ENCODE data around the gene TBX22.
"Not testable (repeated sequence)": the region's sequence is repeated elsewhere in the genome, so short reads cannot be mapped to it uniquely, and the experiment has no call there.

TBX22 gene

GRCh38 chrX:80022363-80023031 is 7.9 kb downstream of the TBX22 start:
- TF ChIP-seq GABPA (IDR thresholded peaks at IDR 0.05; ENCODE audit: low read depth) (no peak), CTCF (IDR thresholded peaks at IDR 0.05; ENCODE audit: insufficient read depth, low read length) (no peak), POLR2AphosphoS5 (IDR thresholded peaks at IDR 0.05; ENCODE audit: low read depth) (no peak), SPI1 (IDR thresholded peaks at IDR 0.05; ENCODE audit: borderline replicate concordance, low read depth) (no peak), REST (IDR thresholded peaks at IDR 0.05; ENCODE audit: insufficient replicate concordance, low read depth) (no peak)
- Histone ChIP-seq H3K27ac (replicated peaks) (no peak overlapping the region), H3K27me3 (ENCODE audit: insufficient read depth, poor library complexity, severe bottlenecking) (peaks cover 6% of the 10 kb centered on the region), H3K4me3 (replicated peaks; ENCODE audit: insufficient read depth, low read length) (no peak overlapping the region)
- no peak for DNase-seq (ENCODE audit: low read depth in 1 of 2, low spot score in 1 of 2)

GRCh38 chrX:80026116-80026515 is 11.6 kb downstream of the TBX22 start:
- peaks cover 6% of the 10 kb centered on the region for H3K27me3 ChIP-seq (ENCODE audit: insufficient read depth, poor library complexity, severe bottlenecking)

GRCh38 chrX:80066156-80066555 is 51.6 kb downstream of the TBX22 start:
- DNase-seq (ENCODE audit: low read depth in 1 of 2, low spot score in 1 of 2); H3K27ac ChIP-seq (replicated peaks): not testable (repeated sequence)

More at GRCh38 chrX:80026116-80026515, 11.6 kb downstream of the TBX22 start:
- no peak for TF ChIP-seq GABPA (IDR thresholded peaks at IDR 0.05; ENCODE audit: low read depth)
- TF ChIP-seq CTCF (IDR thresholded peaks at IDR 0.05; ENCODE audit: insufficient read depth, low read length): no peak
- no peak for TF ChIP-seq SPI1 (IDR thresholded peaks at IDR 0.05; ENCODE audit: borderline replicate concordance, low read depth)
- no peak for TF ChIP-seq POLR2AphosphoS5 (IDR thresholded peaks at IDR 0.05; ENCODE audit: low read depth)
- no peak for TF ChIP-seq REST (IDR thresholded peaks at IDR 0.05; ENCODE audit: insufficient replicate concordance, low read depth)
- no peak for DNase-seq (ENCODE audit: low read depth in 1 of 2, low spot score in 1 of 2)
- no peak overlapping the region for H3K27ac ChIP-seq (replicated peaks)
- no peak overlapping the region for H3K4me3 ChIP-seq (replicated peaks; ENCODE audit: insufficient read depth, low read length)

GRCh38 chrX:80075625-80076024 is 61.1 kb downstream of the TBX22 start:
- not testable (repeated sequence) for H3K4me3 ChIP-seq (replicated peaks; ENCODE audit: insufficient read depth, low read length); H3K27me3 ChIP-seq (ENCODE audit: insufficient read depth, poor library complexity, severe bottlenecking); DNase-seq (ENCODE audit: low read depth in 1 of 2, low spot score in 1 of 2); H3K27ac ChIP-seq (replicated peaks)

More at GRCh38 chrX:80066156-80066555, 51.6 kb downstream of the TBX22 start:
- not testable (repeated sequence) for H3K4me3 ChIP-seq (replicated peaks; ENCODE audit: insufficient read depth, low read length); H3K27me3 ChIP-seq (ENCODE audit: insufficient read depth, poor library complexity, severe bottlenecking)

All from HL-60 (cell line).